CD14-positive monocyte (primary cell): ENCODE measurements around the gene RNF20. TPM values are rescaled to one million over a fixed set of nuclear protein-coding genes. Genes with fewer than 3 reads are reported as not detected.

Experiments used
- DNase-seq, 3 donors: peaks; one replicate each; pipeline ENCODE4 v3.0.0-alpha.2; 2011 to 2022
- H2AFZ ChIP-seq: 2 replicates; pipeline ENCODE4 v1.6.0; 2012; ENCODE audit warnings: mild to moderate bottlenecking, low read depth, low read length, inconsistent platforms; ENCODE audit not compliant: insufficient read depth, poor library complexity, severe bottlenecking
- H3K27ac ChIP-seq, 2 donors: 1 replicate in 1 of 2; 2 replicates in 1 of 2; pipeline ENCODE4 v1.5.1; 2012 to 2013; ENCODE audit warnings: low read length in 2 of 2, control low read depth in 1 of 2, inconsistent platforms in 1 of 2, low read depth in 1 of 2, mild to moderate bottlenecking in 1 of 2
- H3K27me3 ChIP-seq, 2 donors: one replicate each; pipeline versions ENCODE4 v1.6.0 to v1.6.1; 2011 to 2013; ENCODE audit warnings: low read length in 2 of 2; ENCODE audit not compliant: control insufficient read depth in 2 of 2, insufficient read depth in 2 of 2
- H3K36me3 ChIP-seq, 2 donors: replicated peaks in 1 of 2; 1 replicate in 1 of 2; 2 replicates in 1 of 2; pipeline versions ENCODE4 v1.5.1 to v1.6.1; 2012 to 2013; ENCODE audit warnings: low read length in 2 of 2, control low read depth in 1 of 2, inconsistent platforms in 1 of 2, mild to moderate bottlenecking in 1 of 2; ENCODE audit not compliant: insufficient read depth in 2 of 2, control insufficient read depth in 1 of 2
- H3K4me1 ChIP-seq, 2 donors: 1 replicate in 1 of 2; 2 replicates in 1 of 2; pipeline versions ENCODE4 v1.5.1 to v1.6.1; 2012 to 2013; ENCODE audit warnings: low read length in 2 of 2, control low read depth in 1 of 2, inconsistent platforms in 1 of 2, mild to moderate bottlenecking in 1 of 2, moderate library complexity in 1 of 2; ENCODE audit not compliant: insufficient read depth in 2 of 2, control insufficient read depth in 1 of 2
- H3K4me2 ChIP-seq: replicated peaks from 2 replicates; pipeline ENCODE3; 2012; ENCODE audit warnings: low read length, moderate library complexity, mild to moderate bottlenecking; ENCODE audit not compliant: poor library complexity, severe bottlenecking; ENCODE audit errors: extremely low read depth
- H3K4me3 ChIP-seq, 3 experiments: fragments of 200-600 bp in 1 of 3; sonication (generic) in 1 of 3; replicated peaks in 1 of 3; 1 replicate in 2 of 3; 2 replicates in 1 of 3; pipeline ENCODE4 v1.5.1; 2011 to 2013; ENCODE audit warnings: low read length in 3 of 3, mild to moderate bottlenecking in 3 of 3, control low read depth in 2 of 3, low read depth in 2 of 3, inconsistent platforms in 1 of 3, moderate library complexity in 1 of 3
- H3K79me2 ChIP-seq: 2 replicates; pipeline ENCODE4 v1.6.0; 2012; ENCODE audit warnings: mild to moderate bottlenecking, control low read depth, inconsistent platforms, low read length, moderate library complexity; ENCODE audit not compliant: insufficient read depth
- H3K9ac ChIP-seq: 2 replicates; pipeline ENCODE4 v1.6.0; 2017; ENCODE audit warnings: low read length, mild to moderate bottlenecking; ENCODE audit not compliant: insufficient read depth, poor library complexity, severe bottlenecking
- H3K9me3 ChIP-seq, 2 donors: replicated peaks in 1 of 2; 1 replicate in 1 of 2; 2 replicates in 1 of 2; pipeline versions ENCODE4 v1.5.1 to v1.6.1; 2012 to 2013; ENCODE audit warnings: low read length in 2 of 2, control low read depth in 1 of 2; ENCODE audit not compliant: control insufficient read depth in 1 of 2, insufficient read depth in 1 of 2
- H4K20me1 ChIP-seq: 2 replicates; pipeline ENCODE4 v1.6.0; 2012; ENCODE audit warnings: mild to moderate bottlenecking, low read length, control low read depth, moderate library complexity; ENCODE audit not compliant: insufficient read depth
- H3K27ac Mint-ChIP-seq, 7 donors: one replicate each; pipeline ENCODE4 v1.8.0; 2020; ENCODE audit warnings: mild to moderate bottlenecking in 7 of 7, mixed read lengths in 7 of 7, moderate library complexity in 6 of 7, inconsistent platforms in 2 of 7
- H3K27me3 Mint-ChIP-seq, 3 donors: one replicate each; pipeline ENCODE4 v1.8.0; 2021 to 2022; ENCODE audit warnings: low read depth in 3 of 3, mild to moderate bottlenecking in 3 of 3, mixed read lengths in 3 of 3, moderate library complexity in 3 of 3, inconsistent platforms in 1 of 3
- H3K36me3 Mint-ChIP-seq, 2 donors: one replicate each; pipeline ENCODE4 v1.8.0; 2020; ENCODE audit warnings: mixed read lengths in 2 of 2, inconsistent platforms in 1 of 2, mild to moderate bottlenecking in 1 of 2
- H3K4me1 Mint-ChIP-seq: one replicate; pipeline ENCODE4 v1.8.0; 2020; ENCODE audit warnings: mild to moderate bottlenecking, mixed read lengths
- H3K4me3 Mint-ChIP-seq, 2 donors: one replicate each; pipeline ENCODE4 v1.8.0; 2020; ENCODE audit warnings: mild to moderate bottlenecking in 2 of 2, mixed read lengths in 2 of 2, moderate library complexity in 1 of 2
- H3K9me3 Mint-ChIP-seq, 7 donors: one replicate each; pipeline ENCODE4 v1.8.0; 2020 to 2022; ENCODE audit warnings: mixed read lengths in 7 of 7, mild to moderate bottlenecking in 6 of 7, moderate library complexity in 6 of 7, inconsistent platforms in 2 of 7
- CTCF ChIP-seq: fragments of 200-600 bp; IDR thresholded peaks from one replicate; pipeline ENCODE4 v1.8.0; 2022; ENCODE audit warnings: antibody characterized with exemption, mild to moderate bottlenecking
- WGBS: methylation state at CpG from one replicate; pipeline ENCODE4 v1.1.5; 2013; ENCODE audit warnings: missing lambda C conversion rate; ENCODE audit not compliant: insufficient coverage; 5-methylcytosine and 5-hydroxymethylcytosine counted together
- intact Hi-C, 2 donors: fragments of 100-400 bp; cut with micrococcal nuclease; formaldehyde crosslinking; loops; one replicate each; pipeline versions ENCODE4 v1.15.0 to v1.15.1; 2023
- polyA plus RNA-seq, 3 donors: library from polyadenylated mRNA; depleted of rRNA in 1 of 3; unstranded in 2 of 3; stranded (reverse) in 1 of 3; fragments of 300-500 nt in 2 of 3; fragments of >200 nt in 1 of 3; fragmentation: Illumina TruSeq in 2 of 3; gene quantifications; 1 replicate in 2 of 3; 2 replicates in 1 of 3; pipeline ENCODE4 v1.2.3, GENCODE V29; 2012 to 2021

Gene RNF20
- polyA plus RNA-seq, 3 donors: 7.2 to 35.2 (median 22.3) TPM

- H3K4me1 ChIP-seq: no peaks in the 10 kb centered on the region
- no peaks in the 10 kb centered on the region for H4K20me1 ChIP-seq
- H3K36me3 Mint-ChIP-seq: no peaks in the 10 kb centered on the region
- no peak overlapping the region for H3K9ac ChIP-seq
- peaks cover 0 to 12% (median 5%) of the 10 kb centered on the region in 3 donors for H3K27me3 Mint-ChIP-seq
- H3K4me2 ChIP-seq: no peak overlapping the region
- no peak overlapping the region for H3K27ac ChIP-seq
- no peak overlapping the region for H3K4me3 Mint-ChIP-seq
- peaks cover 0 to 2% (median 0%) of the 10 kb centered on the region in 7 donors for H3K9me3 Mint-ChIP-seq
- H3K27me3 ChIP-seq: peaks cover 0 to 3% of the 10 kb centered on the region in 2 donors
- H3K27ac Mint-ChIP-seq: no peak overlapping the region
- no peaks in the 10 kb centered on the region for H3K9me3 ChIP-seq
- no peaks in the 10 kb centered on the region for H3K36me3 ChIP-seq
- no peak for DNase-seq
- H2AFZ ChIP-seq: no peak overlapping the region
- TF ChIP-seq CTCF: no peak
- H3K79me2 ChIP-seq: no peaks in the 10 kb centered on the region
- no peak overlapping the region for H3K4me3 ChIP-seq
- intact Hi-C loops: no loop called here
- H3K4me1 Mint-ChIP-seq: no peaks in the 10 kb centered on the region
Measured at GRCh38 chr9:101592788-101593187, 59.1 kb downstream of the RNF20 start.

- intact Hi-C loops: no loop called here
- no peaks in the 10 kb centered on the region for H3K36me3 Mint-ChIP-seq
- Histone ChIP-seq H3K9ac (no peak overlapping the region), H3K79me2 (no peaks in the 10 kb centered on the region), H4K20me1 (no peaks in the 10 kb centered on the region), H3K36me3 (no peaks in the 10 kb centered on the region), H3K4me2 (no peak overlapping the region), H3K4me1 (no peaks in the 10 kb centered on the region), H3K9me3 (no peaks in the 10 kb centered on the region), H2AFZ (no peak overlapping the region), H3K27me3 (peaks cover 0 to 3% of the 10 kb centered on the region in 2 donors), H3K4me3 (no peak overlapping the region), H3K27ac (no peak overlapping the region)
- peaks cover 0 to 2% (median 0%) of the 10 kb centered on the region in 7 donors for H3K9me3 Mint-ChIP-seq
- 100% methylated on average over 1 of the region's 2 CpGs for WGBS
- H3K4me1 Mint-ChIP-seq: no peaks in the 10 kb centered on the region
- H3K27me3 Mint-ChIP-seq: peaks cover 0 to 12% (median 5%) of the 10 kb centered on the region in 3 donors
- no peak overlapping the region for H3K27ac Mint-ChIP-seq
- TF ChIP-seq CTCF: no peak
- no peak overlapping the region for H3K4me3 Mint-ChIP-seq
- DNase-seq: no peak
Measured at GRCh38 chr9:101593345-101593744, 59.7 kb downstream of the RNF20 start.
